Calu3 (cell line): Measurements from ENCODE around the gene SLC7A1. TPM values are rescaled to one million over a fixed set of nuclear protein-coding genes. Genes with fewer than 3 reads are reported as not detected.

Experiments
- BruUV-seq: library from RNA; stranded (reverse); fragments of 400-500 nt; replicated peaks from 2 replicates; lab custom pipeline; 2021; lab: Mats Ljungman, UMichigan
- CTCF ChIA-PET: fragments of 300-600 bp; sonication (Branson Sonifier 250); formaldehyde crosslinking; loops from one replicate; lab custom pipeline; 2022; ENCODE audit warnings: antibody characterized with exemption; lab: Charles Lee
- DNase-seq: peaks from one replicate; pipeline ENCODE4 v3.0.0; 2022
- H3K27ac Mint-ChIP-seq: one replicate; pipeline ENCODE4 v1.8.0; 2022; ENCODE audit warnings: mixed read lengths; ENCODE audit not compliant: unreplicated experiment
- H3K27me3 Mint-ChIP-seq: one replicate; pipeline ENCODE4 v1.8.0; 2022; ENCODE audit warnings: mixed read lengths; ENCODE audit not compliant: unreplicated experiment
- H3K36me3 Mint-ChIP-seq: one replicate; pipeline ENCODE4 v1.8.0; 2022; ENCODE audit warnings: mild to moderate bottlenecking, moderate library complexity, mixed read lengths; ENCODE audit not compliant: insufficient read depth, unreplicated experiment
- H3K4me1 Mint-ChIP-seq: one replicate; pipeline ENCODE4 v1.8.0; 2022; ENCODE audit warnings: mild to moderate bottlenecking, low read depth, mixed read lengths; ENCODE audit not compliant: unreplicated experiment
- H3K4me3 Mint-ChIP-seq: one replicate; pipeline ENCODE4 v1.8.0; 2022; ENCODE audit warnings: mild to moderate bottlenecking, low read depth, moderate library complexity, mixed read lengths; ENCODE audit not compliant: unreplicated experiment
- H3K9me3 Mint-ChIP-seq: one replicate; pipeline ENCODE4 v1.8.0; 2022; ENCODE audit warnings: low read depth, mixed read lengths; ENCODE audit not compliant: unreplicated experiment
- intact Hi-C: fragments of 100-400 bp; cut with micrococcal nuclease; formaldehyde crosslinking; loops from one replicate; pipeline ENCODE4 v1.10.0; 2022; ENCODE audit not compliant: unreplicated experiment
- total RNA-seq: library from RNA; stranded (reverse); gene quantifications from 2 replicates; pipeline ENCODE4 v1.2.3, GENCODE V29; 2022
- TF ChIP-seq, protein P1 (sequence below): fragments of 200-600 bp; IDR thresholded peaks from one replicate; pipeline ENCODE4 v1.8.0; 2022; ENCODE audit warnings: antibody characterized with exemption; ENCODE audit not compliant: unreplicated experiment

The SLC7A1 gene
- total RNA-seq, 1 experiment from 2014 or later, result 86.6 TPM

DNA sequence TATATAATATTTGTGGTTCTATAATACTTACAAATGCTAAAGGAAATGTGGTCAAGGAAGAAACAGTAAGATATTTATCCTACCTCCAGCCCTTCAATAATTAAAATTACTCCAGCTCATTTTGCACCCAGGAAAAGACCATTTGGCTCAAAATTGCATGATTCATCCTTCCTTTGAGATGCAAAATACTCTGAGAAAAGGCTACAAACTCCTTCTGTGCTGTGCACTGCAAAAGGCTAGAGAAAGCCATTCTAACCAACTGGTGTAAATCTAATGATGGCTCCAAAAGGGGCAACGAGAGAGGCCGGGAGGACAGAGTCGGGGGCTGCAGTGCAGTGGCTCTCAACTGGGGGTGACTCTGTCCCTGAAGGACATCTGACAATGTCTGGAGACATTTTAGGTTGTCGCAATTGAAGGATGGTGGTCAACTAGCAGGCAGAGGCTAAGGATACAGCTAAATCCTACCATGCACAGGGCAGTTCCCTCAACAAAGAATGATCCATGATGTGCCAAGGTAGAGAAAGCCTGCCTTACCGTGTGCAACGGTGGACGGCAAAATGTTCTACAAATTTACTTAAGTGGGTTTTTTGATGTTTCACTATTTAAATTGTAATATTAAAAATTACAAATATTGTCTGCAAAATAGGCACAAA is 32.6 kb downstream of the SLC7A1 start:
- Mint-ChIP-seq H3K9me3 (no peaks in the 10 kb centered on the region), H3K27me3 (no peaks in the 10 kb centered on the region), H3K27ac (no peak overlapping the region), H3K4me1 (peaks cover 23% of the 10 kb centered on the region), H3K4me3 (no peak overlapping the region), H3K36me3 (peaks cover 13% of the 10 kb centered on the region)
- no TSS peak for BruUV-seq
- TF ChIP-seq, protein P1, sequence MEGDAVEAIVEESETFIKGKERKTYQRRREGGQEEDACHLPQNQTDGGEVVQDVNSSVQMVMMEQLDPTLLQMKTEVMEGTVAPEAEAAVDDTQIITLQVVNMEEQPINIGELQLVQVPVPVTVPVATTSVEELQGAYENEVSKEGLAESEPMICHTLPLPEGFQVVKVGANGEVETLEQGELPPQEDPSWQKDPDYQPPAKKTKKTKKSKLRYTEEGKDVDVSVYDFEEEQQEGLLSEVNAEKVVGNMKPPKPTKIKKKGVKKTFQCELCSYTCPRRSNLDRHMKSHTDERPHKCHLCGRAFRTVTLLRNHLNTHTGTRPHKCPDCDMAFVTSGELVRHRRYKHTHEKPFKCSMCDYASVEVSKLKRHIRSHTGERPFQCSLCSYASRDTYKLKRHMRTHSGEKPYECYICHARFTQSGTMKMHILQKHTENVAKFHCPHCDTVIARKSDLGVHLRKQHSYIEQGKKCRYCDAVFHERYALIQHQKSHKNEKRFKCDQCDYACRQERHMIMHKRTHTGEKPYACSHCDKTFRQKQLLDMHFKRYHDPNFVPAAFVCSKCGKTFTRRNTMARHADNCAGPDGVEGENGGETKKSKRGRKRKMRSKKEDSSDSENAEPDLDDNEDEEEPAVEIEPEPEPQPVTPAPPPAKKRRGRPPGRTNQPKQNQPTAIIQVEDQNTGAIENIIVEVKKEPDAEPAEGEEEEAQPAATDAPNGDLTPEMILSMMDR, result no peak
- DNase-seq, result no peak
- CTCF ChIA-PET, result no interaction called here
- intact Hi-C loops, result no loop called here

DNA sequence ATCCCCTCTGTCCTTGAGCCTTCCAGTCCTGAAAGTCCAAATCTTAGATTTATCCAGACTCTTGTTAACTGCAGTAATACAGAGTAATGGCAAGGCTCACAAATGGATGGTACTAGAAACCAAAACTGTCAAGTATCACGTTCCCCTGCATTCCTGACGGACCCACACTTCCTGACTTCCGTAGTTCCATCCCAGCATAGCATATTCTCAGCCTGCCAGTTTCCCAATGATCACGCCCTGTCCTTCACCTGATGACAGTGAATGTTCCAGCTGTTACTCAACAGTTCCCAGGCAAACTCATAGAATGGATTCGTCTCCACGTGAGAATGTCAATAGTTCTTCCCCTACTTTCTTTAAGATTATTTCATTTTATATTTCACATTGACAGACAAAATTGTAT is 33.6 kb downstream of the SLC7A1 start:
- intact Hi-C loops, result no loop called here
- Mint-ChIP-seq H3K4me3 (no peak overlapping the region), H3K9me3 (no peaks in the 10 kb centered on the region), H3K4me1 (peaks cover 22% of the 10 kb centered on the region), H3K36me3 (peaks cover 13% of the 10 kb centered on the region), H3K27me3 (no peaks in the 10 kb centered on the region), H3K27ac (no peak overlapping the region)
- CTCF ChIA-PET, result no interaction called here
- TF ChIP-seq, protein P1, result no peak
- no TSS peak for BruUV-seq
- DNase-seq, result no peak

DNA sequence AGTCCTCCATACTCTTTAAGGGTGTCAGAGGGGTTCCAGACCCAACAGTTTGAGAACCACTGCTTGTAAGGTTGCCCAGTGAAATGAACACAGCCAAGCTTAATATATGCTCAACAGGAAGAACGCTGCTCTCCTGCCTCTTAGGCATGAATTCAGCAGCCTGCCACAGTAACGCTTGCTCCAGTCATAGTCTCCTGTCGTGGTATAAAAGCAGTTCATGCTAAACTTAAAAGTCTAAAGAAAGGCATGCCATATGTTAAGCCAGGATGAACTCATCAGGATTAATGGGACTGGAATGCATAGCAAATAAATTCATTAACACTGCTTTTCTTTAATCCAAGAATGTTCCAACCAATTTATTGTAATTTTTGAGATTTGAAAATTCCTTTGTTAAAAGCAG is 38.7 kb downstream of the SLC7A1 start:
- peaks cover 31% of the 10 kb centered on the region for H3K36me3 Mint-ChIP-seq
- intact Hi-C loops, result no loop called here
- no peaks in the 10 kb centered on the region for H3K9me3 Mint-ChIP-seq
- no peak overlapping the region for H3K27ac Mint-ChIP-seq
- CTCF ChIA-PET, result no interaction called here
- peaks cover 1% of the 10 kb centered on the region for H3K4me1 Mint-ChIP-seq
- no peak overlapping the region for H3K4me3 Mint-ChIP-seq
- no TSS peak for BruUV-seq
- H3K27me3 Mint-ChIP-seq, result no peaks in the 10 kb centered on the region
- DNase-seq, result no peak
- TF ChIP-seq, protein P1, result no peak

DNA sequence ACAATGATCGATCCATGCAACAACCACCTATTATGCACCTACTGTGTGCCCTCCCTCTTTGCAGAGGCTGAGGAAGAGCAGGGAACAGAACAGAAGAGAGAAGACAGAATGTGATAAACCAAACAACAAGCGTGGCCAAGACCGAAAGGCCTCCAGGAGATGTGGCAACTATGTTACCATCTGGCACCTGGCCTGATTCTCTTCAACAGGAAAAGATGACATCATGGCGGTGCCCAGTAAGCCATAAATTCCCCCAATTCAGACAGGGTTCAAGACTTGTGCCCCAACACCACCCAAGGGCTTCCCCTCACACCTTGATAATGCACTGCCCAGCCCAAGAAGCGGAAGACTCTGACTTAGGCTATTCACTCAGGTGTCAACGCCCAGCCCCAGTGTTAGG is 44.3 kb downstream of the SLC7A1 start:
- no peak overlapping the region for H3K4me3 Mint-ChIP-seq
- intact Hi-C loops, result no loop called here
- H3K4me1 Mint-ChIP-seq, result peaks cover 26% of the 10 kb centered on the region
- H3K36me3 Mint-ChIP-seq, result peaks cover 73% of the 10 kb centered on the region
- BruUV-seq, result no TSS peak
- no peaks in the 10 kb centered on the region for H3K27me3 Mint-ChIP-seq
- CTCF ChIA-PET, result no interaction called here
- TF ChIP-seq, protein P1, result no peak
- H3K27ac Mint-ChIP-seq, result no peak overlapping the region
- no peaks in the 10 kb centered on the region for H3K9me3 Mint-ChIP-seq
- DNase-seq, result no peak
